Measurements from ENCODE around the gene OXCT2. TPM values are rescaled to one million over a fixed set of nuclear protein-coding genes. Genes with fewer than 3 reads are reported as not detected.
"Not testable (repeated sequence)": the region's sequence is repeated elsewhere in the genome, so short reads cannot be mapped to it uniquely, and the experiment has no call there.

OXCT2 gene
- total RNA-seq, 1 donor: 0.73 TPM

DNA sequence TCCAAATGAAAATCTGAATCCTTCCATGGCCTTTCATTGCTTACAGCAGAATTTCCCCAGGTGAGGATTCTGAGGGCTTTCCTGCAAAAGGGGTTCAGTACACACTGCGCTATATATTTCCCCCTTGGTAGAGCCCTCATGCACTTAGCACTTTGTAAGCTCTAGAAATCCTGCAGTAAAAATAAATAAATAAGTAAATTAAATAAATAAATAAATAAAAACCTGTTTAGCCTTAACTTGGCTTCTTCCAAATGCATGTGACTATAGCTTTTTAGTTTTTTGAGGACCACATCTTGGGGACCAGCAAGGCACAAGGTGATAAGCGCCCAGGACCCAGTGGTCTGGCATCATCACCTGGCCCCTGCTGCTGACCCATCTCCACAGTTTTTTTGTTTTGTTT is 20.7 kb upstream of the OXCT2 start:
- no peak overlapping the region for H3K4me3 ChIP-seq (ENCODE audit: low read length)
- peaks cover 17% of the 10 kb centered on the region for H3K4me1 ChIP-seq (ENCODE audit: insufficient read depth, low read length)
- no peaks in the 10 kb centered on the region for H3K9me3 ChIP-seq (ENCODE audit: low read depth, low read length)
- no peaks in the 10 kb centered on the region for H3K27me3 ChIP-seq (ENCODE audit: insufficient read depth, low read length)

DNA sequence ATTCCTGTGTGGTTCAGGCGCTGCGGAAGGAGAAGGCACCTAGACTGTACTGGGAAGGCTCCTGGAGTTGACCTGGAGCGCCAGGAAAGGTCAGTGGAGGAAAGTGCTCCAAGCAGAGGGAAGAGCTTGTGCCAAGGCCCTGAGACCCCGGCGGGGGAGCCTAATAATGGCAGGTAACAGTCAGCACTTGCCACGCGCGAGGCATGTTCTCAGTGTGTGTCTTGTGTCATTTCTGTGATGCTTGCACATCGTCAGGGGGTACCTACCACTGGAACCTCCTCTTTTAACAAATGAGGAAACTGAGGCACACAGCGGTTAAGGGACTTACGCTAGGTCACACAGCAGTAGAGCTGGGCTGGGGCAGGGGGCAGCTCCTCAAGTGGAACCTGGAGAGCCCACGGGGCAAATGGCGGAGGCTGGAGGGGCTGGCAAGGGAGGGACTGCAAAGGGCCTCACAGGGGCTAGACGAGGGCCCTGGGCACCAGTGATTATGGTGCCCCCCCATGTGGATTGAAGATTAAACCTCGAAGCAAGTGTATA is 18.5 kb upstream of the OXCT2 start:
- H3K4me3 ChIP-seq (ENCODE audit: low read length): peak overlapping the region; percentile 36
- no peaks in the 10 kb centered on the region for H3K27me3 ChIP-seq (ENCODE audit: insufficient read depth, low read length)
- H3K4me1 ChIP-seq (ENCODE audit: insufficient read depth, low read length): peaks cover 14% of the 10 kb centered on the region
- H3K9me3 ChIP-seq (ENCODE audit: low read depth, low read length): no peaks in the 10 kb centered on the region

DNA sequence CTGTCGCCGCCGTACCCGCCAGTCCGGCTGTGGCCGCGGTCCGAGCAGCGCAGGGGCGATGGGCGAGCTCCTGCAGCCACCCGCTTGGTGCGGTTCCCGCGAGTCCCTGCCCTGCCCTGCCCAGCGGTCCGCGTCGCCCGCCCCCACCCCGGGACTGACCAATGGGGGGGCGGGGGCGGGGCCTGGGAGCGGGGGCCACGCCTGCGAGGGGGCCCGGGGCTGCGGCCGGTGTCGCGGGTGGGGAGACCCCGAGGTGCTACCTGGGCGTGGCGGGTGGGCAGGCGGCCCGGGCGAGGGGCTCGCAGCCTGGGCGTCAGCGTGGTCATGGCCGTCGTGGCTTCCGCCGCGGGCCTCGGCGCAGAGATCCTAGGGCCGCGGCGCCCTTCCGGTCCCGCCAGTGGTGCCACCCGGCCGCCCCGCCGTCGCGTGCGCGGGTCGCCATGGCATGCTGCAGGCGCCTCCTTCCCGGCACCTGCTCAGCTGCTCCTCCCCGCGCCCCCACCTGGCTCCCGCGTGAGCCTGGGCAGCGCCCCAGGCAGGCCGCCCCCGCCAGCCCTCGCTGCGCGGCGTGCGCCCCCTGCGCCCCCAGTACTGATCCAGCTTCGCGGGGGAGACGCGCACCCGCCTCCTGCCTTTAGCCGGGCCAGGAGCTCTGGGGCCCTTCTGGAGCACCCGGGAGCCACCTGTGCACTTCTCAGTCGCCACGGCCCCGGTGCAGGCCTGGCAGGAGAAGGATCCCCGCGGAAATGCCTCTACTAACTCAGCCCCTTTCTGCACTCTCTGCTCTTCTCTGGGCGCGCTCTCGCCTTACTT is 17.8 kb upstream of the OXCT2 start, which contains the start of gene BMP8B:
TSS of gene BMP8B (minus strand) at position 108 of the 813 bp plus-strand sequence. CDS start 380 bp downstream, outside the sequence.
- peaks cover 14% of the 10 kb centered on the region for H3K4me1 ChIP-seq (ENCODE audit: insufficient read depth, low read length)
- H3K27me3 ChIP-seq (ENCODE audit: insufficient read depth, low read length): no peaks in the 10 kb centered on the region
- H3K4me3 ChIP-seq (ENCODE audit: low read length): peak within 1 kb of the TSS; percentile 36
- no peaks in the 10 kb centered on the region for H3K9me3 ChIP-seq (ENCODE audit: low read depth, low read length)

DNA sequence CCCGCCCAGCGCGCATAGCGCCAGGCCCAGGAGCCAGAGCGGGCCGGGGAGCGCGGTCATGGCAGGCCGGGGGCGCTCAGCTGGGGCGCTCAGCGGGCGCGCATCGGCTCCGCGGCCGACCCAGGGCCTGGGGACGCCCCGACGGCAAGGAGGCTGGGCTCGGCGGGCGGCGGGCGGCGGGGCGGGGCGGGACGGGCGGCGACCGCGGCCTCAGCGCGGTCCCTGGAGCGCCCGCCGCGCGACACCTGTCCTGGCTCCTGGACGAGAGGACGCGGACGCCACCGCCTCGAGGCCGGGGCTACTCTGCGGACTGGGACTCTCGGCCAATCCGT is 17.2 kb upstream of the OXCT2 start:
- Histone ChIP-seq H3K27me3 (ENCODE audit: insufficient read depth, low read length) (no peaks in the 10 kb centered on the region), H3K4me3 (ENCODE audit: low read length) (peak overlapping the region; percentile 24), H3K9me3 (ENCODE audit: low read depth, low read length) (no peaks in the 10 kb centered on the region), H3K4me1 (ENCODE audit: insufficient read depth, low read length) (peaks cover 9% of the 10 kb centered on the region)

DNA sequence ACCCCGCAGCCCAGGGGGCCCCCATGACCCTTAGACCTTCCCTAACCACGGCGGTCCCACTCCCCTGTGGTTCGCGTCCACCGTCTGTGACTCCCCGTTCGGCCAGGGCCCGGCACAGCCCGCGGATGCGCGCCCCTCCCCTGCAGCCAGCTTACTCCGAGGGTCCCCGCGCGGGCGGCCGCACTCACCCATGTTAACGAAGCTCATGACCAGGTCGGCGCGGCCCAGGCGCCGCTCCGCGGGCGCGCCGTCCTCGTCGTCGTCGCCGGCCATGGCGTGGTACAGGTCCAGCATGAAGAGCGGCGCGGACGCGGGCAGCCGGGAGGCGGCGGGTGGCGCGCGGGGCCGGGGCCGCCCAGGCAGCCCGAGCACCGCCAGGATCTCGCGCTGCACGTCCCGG is 16.8 kb upstream of the OXCT2 start:
- not testable (repeated sequence) for H3K4me1 ChIP-seq (ENCODE audit: insufficient read depth, low read length); H3K4me3 ChIP-seq (ENCODE audit: low read length); H3K27me3 ChIP-seq (ENCODE audit: insufficient read depth, low read length); H3K9me3 ChIP-seq (ENCODE audit: low read depth, low read length)

DNA sequence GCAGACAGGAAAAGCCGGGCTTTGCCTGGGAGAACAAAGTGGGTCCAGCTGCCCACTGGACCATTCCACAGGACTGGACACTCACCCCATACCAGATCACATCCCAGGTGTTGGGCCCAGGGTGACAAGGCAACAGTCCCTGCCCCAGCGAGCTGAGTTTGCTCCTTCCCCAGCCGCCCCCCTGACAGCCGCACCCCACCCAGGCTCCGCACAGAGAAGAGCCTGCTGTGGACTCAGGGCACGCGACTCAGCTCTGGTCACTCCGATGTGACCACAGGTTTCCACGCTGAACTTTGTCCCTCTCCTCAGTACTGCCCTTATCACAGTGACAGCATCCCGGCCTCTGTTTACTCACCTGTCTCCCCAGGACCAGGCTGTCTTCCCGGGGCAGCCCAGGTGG is 16.3 kb upstream of the OXCT2 start:
- Histone ChIP-seq H3K4me1 (ENCODE audit: insufficient read depth, low read length) (peaks cover 9% of the 10 kb centered on the region), H3K9me3 (ENCODE audit: low read depth, low read length) (no peaks in the 10 kb centered on the region), H3K4me3 (ENCODE audit: low read length) (no peak overlapping the region), H3K27me3 (ENCODE audit: insufficient read depth, low read length) (no peaks in the 10 kb centered on the region)

DNA sequence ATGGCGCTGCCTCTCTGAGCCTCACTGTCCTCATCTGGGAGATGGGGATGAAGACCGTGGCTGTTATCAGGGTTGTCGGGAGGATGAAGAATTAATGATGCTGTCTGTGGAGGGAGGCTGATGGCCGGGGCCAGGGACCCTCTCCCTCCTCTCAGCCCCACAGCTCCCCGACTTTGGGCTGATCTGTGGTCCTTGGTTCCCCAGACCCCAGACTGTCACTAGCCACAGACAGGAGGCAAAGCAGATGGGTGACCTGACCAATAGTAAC is 15.9 kb upstream of the OXCT2 start:
- not testable (repeated sequence) for H3K4me1 ChIP-seq (ENCODE audit: insufficient read depth, low read length); H3K4me3 ChIP-seq (ENCODE audit: low read length); H3K27me3 ChIP-seq (ENCODE audit: insufficient read depth, low read length); H3K9me3 ChIP-seq (ENCODE audit: low read depth, low read length)

DNA sequence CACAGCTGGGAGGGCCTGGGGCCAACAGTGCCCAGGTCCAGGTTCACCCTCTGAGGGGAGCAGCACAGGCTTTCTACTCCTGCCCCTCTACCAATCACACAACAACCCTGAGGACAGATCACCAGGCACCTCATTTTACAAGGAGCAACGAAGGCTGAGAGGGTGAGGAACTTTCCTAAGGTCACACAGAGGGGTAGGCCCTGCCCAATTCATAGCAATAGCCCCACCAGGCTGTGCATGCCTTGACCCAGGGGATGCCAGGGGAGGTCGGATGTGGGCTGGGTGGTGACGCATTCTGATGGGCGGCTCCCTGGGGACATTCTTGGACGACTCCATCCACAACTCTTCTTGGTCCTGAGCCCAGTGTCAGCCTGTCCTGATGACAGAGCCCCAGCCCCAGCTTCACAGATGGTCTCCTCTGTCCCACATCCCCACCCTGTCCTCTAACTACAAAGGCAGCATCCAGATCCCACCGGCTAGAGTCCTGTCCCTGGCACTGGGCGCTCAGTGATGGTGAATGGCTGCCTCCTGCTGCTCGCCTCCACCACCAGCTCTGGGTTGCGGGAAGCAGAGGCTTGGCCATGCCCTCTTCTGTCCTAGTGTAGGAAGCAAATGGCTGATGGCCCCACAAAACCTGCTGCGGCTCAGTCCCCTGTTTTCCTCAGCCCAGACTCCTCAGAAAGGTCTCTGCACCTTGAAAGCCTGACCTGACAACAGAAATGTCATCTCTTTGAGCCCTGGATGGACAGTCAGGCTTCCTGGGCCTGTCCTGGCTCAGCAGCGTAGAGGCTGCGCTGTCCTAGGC is 15.4 kb upstream of the OXCT2 start:
- not testable (repeated sequence) for H3K4me1 ChIP-seq (ENCODE audit: insufficient read depth, low read length); H3K9me3 ChIP-seq (ENCODE audit: low read depth, low read length); H3K27me3 ChIP-seq (ENCODE audit: insufficient read depth, low read length); H3K4me3 ChIP-seq (ENCODE audit: low read length)

DNA sequence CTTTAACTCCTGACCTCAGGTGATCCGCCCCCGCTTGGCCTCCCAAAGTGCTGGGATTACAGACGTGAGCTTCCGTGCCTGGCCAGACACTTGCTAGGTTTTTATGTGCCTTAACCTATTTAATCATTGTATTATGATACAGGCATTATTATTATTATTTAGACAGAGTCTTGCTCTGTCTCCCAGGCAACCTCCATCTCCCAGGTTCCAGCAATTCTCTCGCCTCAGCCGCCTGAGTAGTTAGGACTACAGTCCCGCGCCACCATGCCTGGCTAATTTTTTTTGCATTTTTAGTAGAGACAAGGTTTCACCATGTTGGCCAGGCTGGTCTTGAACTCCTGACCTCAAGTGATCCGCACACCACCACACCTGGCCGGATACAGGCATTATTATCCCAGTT is 11.5 kb upstream of the OXCT2 start:
- not testable (repeated sequence) for H3K27me3 ChIP-seq (ENCODE audit: insufficient read depth, low read length); H3K9me3 ChIP-seq (ENCODE audit: low read depth, low read length); H3K4me1 ChIP-seq (ENCODE audit: insufficient read depth, low read length); H3K4me3 ChIP-seq (ENCODE audit: low read length)

DNA sequence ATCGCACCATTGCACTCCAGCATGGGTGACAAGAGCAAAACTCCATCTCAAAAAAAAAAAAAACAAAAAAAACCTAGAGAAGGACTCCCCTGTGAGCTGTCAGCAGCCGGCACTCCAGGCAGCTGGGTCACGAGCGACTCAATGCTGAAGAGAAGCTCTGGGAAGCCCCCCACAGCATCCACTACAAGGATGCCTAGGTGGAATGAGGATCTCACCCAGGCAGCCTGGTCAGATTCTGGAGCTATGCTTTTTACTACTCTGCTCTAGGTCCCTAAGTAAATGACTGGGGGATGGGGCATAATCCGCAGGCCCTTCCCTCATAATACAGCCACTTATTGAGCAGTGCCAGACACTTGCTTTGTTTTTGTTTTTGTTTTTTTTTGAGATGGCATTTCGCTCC is 11.0 kb upstream of the OXCT2 start:
- Histone ChIP-seq H3K4me3 (ENCODE audit: low read length) (no peak overlapping the region), H3K9me3 (ENCODE audit: low read depth, low read length) (no peaks in the 10 kb centered on the region), H3K4me1 (ENCODE audit: insufficient read depth, low read length) (no peaks in the 10 kb centered on the region), H3K27me3 (ENCODE audit: insufficient read depth, low read length) (no peaks in the 10 kb centered on the region)

DNA sequence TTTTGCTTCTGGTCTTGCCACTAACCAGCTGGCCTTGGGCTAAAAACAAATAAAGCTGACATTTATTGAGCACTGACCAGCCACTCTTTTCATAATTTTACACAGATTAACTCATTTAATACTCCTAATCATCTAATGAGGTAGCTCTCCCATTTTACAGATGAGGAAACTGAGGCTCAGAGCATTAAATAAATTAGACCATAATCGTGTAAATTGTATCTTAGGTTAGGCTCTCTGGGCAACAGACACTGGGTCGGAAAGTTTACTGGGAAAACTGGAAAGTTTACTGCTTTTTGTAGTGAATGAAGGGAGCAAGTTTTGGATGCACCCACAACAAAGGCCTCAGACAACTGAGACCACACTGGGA is 10.2 kb upstream of the OXCT2 start:
- Histone ChIP-seq H3K4me3 (ENCODE audit: low read length) (no peak overlapping the region), H3K9me3 (ENCODE audit: low read depth, low read length) (no peaks in the 10 kb centered on the region), H3K4me1 (ENCODE audit: insufficient read depth, low read length) (no peaks in the 10 kb centered on the region), H3K27me3 (ENCODE audit: insufficient read depth, low read length) (no peaks in the 10 kb centered on the region)

DNA sequence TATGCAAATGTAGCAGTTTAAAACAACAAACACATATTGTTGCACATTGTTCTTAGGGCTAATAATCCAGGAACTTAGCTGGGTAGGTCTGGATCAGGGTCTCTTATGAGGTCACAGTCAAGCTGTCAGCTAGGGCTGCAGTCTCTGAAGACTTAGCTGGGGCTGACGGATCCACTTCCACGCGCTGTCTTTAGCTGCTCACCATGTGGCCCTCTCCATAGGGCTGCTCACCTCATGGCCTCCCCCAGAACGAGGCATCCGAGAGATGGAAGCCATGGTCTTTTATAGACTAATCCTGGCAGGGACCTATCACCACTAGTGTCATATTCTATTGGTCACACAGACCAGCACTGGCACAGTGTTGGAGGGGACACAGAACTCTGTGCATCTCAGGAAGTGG is 8.7 kb upstream of the OXCT2 start:
- H3K9me3 ChIP-seq (ENCODE audit: low read depth, low read length): no peaks in the 10 kb centered on the region
- H3K27me3 ChIP-seq (ENCODE audit: insufficient read depth, low read length): no peaks in the 10 kb centered on the region
- H3K4me1 ChIP-seq (ENCODE audit: insufficient read depth, low read length): no peaks in the 10 kb centered on the region
- H3K4me3 ChIP-seq (ENCODE audit: low read length): no peak overlapping the region

DNA sequence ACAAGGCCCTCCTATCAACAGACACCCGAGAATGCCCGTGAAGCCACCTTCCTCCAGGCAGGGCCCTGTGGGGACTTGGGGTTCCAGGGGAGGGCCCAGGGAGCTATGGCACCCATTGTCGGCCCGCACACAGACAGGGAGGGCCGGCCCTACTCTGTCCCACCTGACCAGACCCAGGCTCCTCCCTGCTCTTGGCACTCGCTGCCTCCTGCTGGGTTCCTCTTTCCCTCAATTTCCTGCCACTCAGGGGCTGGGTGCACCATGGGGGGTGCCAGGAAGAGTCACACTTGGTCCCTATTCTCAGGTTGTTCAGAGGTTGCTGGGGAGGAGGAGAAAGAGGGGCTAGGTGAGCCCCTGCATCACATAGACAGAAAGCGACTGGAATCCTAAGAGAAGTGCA is 8.0 kb upstream of the OXCT2 start:
- no peaks in the 10 kb centered on the region for H3K9me3 ChIP-seq (ENCODE audit: low read depth, low read length)
- H3K4me3 ChIP-seq (ENCODE audit: low read length): no peak overlapping the region
- no peaks in the 10 kb centered on the region for H3K27me3 ChIP-seq (ENCODE audit: insufficient read depth, low read length)
- no peaks in the 10 kb centered on the region for H3K4me1 ChIP-seq (ENCODE audit: insufficient read depth, low read length)

DNA sequence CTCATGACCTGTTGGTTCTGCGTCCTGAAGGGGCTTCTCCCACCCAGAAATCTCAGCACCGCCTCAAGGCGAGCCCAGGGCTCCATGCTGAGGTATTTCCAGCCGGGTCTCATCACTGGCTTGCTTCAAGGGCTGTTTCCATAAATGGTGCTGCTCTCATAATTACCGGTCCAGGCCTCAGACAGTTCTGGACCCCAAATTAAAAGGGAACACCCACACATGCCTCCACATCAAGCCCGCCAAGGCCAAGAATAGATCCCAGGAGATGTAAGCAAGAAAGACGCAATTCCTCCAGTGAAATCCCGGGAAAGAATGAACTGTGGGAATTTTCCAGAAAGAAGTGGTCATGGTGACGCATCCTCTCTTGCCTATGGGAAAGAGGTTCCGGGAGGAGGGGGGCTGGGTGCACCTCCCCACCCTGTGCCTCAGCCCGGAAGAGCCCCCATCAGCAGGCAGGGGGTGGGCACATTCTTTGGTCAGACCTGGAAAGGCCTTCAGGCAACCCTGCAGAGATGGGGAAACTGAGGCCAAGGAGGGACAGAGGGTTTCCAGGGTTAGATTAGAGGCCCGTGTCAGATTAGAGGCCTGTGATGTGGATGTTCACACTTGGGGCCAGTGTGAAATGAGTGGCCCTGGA is 7.4 kb upstream of the OXCT2 start:
- H3K4me1 ChIP-seq (ENCODE audit: insufficient read depth, low read length); H3K27me3 ChIP-seq (ENCODE audit: insufficient read depth, low read length); H3K4me3 ChIP-seq (ENCODE audit: low read length); H3K9me3 ChIP-seq (ENCODE audit: low read depth, low read length): not testable (repeated sequence)

DNA sequence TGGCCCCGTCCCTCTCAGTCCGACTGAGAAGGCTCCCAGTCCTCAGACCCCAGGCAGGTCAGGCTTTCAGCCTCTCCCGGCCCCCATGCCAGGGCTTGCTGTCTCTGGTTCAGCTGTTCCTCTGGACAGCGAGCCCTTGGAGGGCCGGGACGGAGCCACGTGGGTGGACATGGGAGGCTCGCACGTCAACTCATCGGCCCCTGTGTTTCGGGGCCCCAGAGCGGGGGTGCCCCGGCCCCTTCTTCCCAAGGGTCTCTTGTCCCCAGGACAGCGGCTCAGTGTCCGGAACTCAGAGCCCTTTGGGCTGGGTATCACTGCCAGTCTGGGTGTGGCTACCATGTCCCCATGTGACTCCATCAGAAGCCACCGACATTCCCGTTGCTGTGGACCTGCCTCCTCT is 6.7 kb upstream of the OXCT2 start:
- H3K9me3 ChIP-seq (ENCODE audit: low read depth, low read length); H3K4me1 ChIP-seq (ENCODE audit: insufficient read depth, low read length); H3K4me3 ChIP-seq (ENCODE audit: low read length); H3K27me3 ChIP-seq (ENCODE audit: insufficient read depth, low read length): not testable (repeated sequence)

Data from mononuclear cell (primary cell).